Vagina (tissue), 2 donors: Measurements from ENCODE around the gene EEF2K.

Source experiments
- POLR2A ChIP-seq, 2 donors: fragments of 450-650 bp; IDR thresholded peaks; one replicate each; pipeline ENCODE4 v1.6.1; 2017; ENCODE audit warnings: antibody characterized with exemption in 2 of 2, mild to moderate bottlenecking in 2 of 2, moderate library complexity in 2 of 2
- POLR2AphosphoS5 ChIP-seq, 2 donors: sonication (generic); formaldehyde crosslinking; IDR thresholded peaks; one replicate each; pipeline ENCODE4 v1.9.0; 2017; ENCODE audit warnings: antibody characterized with exemption in 2 of 2, mild to moderate bottlenecking in 2 of 2, low read depth in 1 of 2; ENCODE audit not compliant: insufficient read depth in 1 of 2

DNA sequence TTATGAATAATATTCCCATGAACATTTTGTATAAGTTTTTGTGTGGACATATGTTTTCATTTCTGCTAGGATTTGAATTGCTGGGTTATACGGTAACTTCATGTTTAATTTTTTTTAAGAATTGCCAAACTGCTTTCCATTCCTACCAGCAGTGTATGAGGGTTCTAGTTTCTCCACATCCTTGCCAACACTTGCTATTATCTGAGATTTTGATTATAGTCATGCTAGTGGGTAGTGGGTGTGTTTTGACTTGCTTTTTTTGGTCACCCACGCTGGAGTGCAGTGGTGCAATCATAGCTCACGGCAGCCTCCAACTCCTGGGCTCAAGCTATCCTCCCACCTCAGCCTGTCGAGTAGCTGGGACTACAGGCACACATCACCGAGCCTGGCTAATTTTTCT lies 3.0 kb upstream of the EEF2K start:
- TF ChIP-seq POLR2A (IDR thresholded peaks at IDR 0.05) (no peak), POLR2AphosphoS5 (IDR thresholded peaks at IDR 0.05; ENCODE audit: insufficient read depth in 1 of 2, low read depth in 1 of 2) (no peak)
